Measurements from ENCODE around the gene ELP1. TPM values are rescaled to one million over a fixed set of nuclear protein-coding genes. Genes with fewer than 3 reads are reported as not detected.
"Not testable (repeated sequence)": the region's sequence is repeated elsewhere in the genome, so short reads cannot be mapped to it uniquely, and the experiment has no call there.

The ELP1 gene
- total RNA-seq, 1 donor from 2014 or later: 24.2 TPM

GRCh38 chr9:108934323-108934893, 484 bp upstream of the ELP1 start, which contains the start of gene ABITRAM:
Gene ABITRAM, plus strand, starts transcription at chr9:108934400. Its CDS starts 87 bp downstream, at chr9:108934487.
- intact Hi-C loops (cut with DNase I): loop anchor here (5.0 kb wide), 1 partner anchor 78 kb away; the partner anchor contains the start of gene CTNNAL1
- DNase-seq (ENCODE audit: low spot score): peak; percentile 84

- DNase-seq (ENCODE audit: low spot score): no peak
- intact Hi-C loops (cut with DNase I): loop anchor here (5.0 kb wide), 1 partner anchor 79 kb away; the partner anchor contains the start of gene CTNNAL1
Observed at GRCh38 chr9:108933231-108933717, 650 bp downstream of the ELP1 start.

GRCh38 chr9:108928386-108928785, 5.5 kb downstream of the ELP1 start:
- intact Hi-C loops (cut with DNase I): no loop called here
- DNase-seq (ENCODE audit: low spot score): no peak

- intact Hi-C loops (cut with DNase I): no loop called here
- DNase-seq (ENCODE audit: low spot score): no peak
Observed at GRCh38 chr9:108924466-108924865, 9.5 kb downstream of the ELP1 start.

GRCh38 chr9:108921200-108921599, 12.7 kb downstream of the ELP1 start:
- intact Hi-C loops (cut with DNase I): no loop called here
- DNase-seq (ENCODE audit: low spot score): no peak

- intact Hi-C loops (cut with DNase I); DNase-seq (ENCODE audit: low spot score): not testable (repeated sequence)
Observed at GRCh38 chr9:108920401-108920800, 13.5 kb downstream of the ELP1 start.

- intact Hi-C loops (cut with DNase I): no loop called here
- no peak for DNase-seq (ENCODE audit: low spot score)
Observed at GRCh38 chr9:108919517-108919916, 14.4 kb downstream of the ELP1 start.

GRCh38 chr9:108913391-108913790, 20.5 kb downstream of the ELP1 start:
- intact Hi-C loops (cut with DNase I): no loop called here
- DNase-seq (ENCODE audit: low spot score): no peak

GRCh38 chr9:108911820-108912219, 22.1 kb downstream of the ELP1 start:
- intact Hi-C loops (cut with DNase I): no loop called here
- DNase-seq (ENCODE audit: low spot score): no peak

- intact Hi-C loops (cut with DNase I): no loop called here
- DNase-seq (ENCODE audit: low spot score): no peak
Observed at GRCh38 chr9:108910914-108911313, 23.0 kb downstream of the ELP1 start.

- intact Hi-C loops (cut with DNase I): no loop called here
Observed at GRCh38 chr9:108910402-108910801, 23.5 kb downstream of the ELP1 start.

GRCh38 chr9:108905494-108905893, 28.4 kb downstream of the ELP1 start:
- no peak for DNase-seq (ENCODE audit: low spot score)
- intact Hi-C loops (cut with DNase I): no loop called here

More at GRCh38 chr9:108910402-108910801, 23.5 kb downstream of the ELP1 start:
- DNase-seq (ENCODE audit: low spot score): no peak

- no peak for DNase-seq (ENCODE audit: low spot score)
- intact Hi-C loops (cut with DNase I): no loop called here
Observed at GRCh38 chr9:108904161-108904560, 29.8 kb downstream of the ELP1 start.

GRCh38 chr9:108903420-108904103, 30.4 kb downstream of the ELP1 start:
- intact Hi-C loops (cut with DNase I): no loop called here

GRCh38 chr9:108900176-108900575, 33.7 kb downstream of the ELP1 start:
- intact Hi-C loops (cut with DNase I): no loop called here
- no peak for DNase-seq (ENCODE audit: low spot score)

More at GRCh38 chr9:108903420-108904103, 30.4 kb downstream of the ELP1 start:
- DNase-seq (ENCODE audit: low spot score): no peak

GRCh38 chr9:108899023-108899695, 34.8 kb downstream of the ELP1 start:
- DNase-seq (ENCODE audit: low spot score); intact Hi-C loops (cut with DNase I): not testable (repeated sequence)

GRCh38 chr9:108897324-108898096, 36.4 kb downstream of the ELP1 start:
- intact Hi-C loops (cut with DNase I): no loop called here
- DNase-seq (ENCODE audit: low spot score): no peak

- intact Hi-C loops (cut with DNase I): no loop called here
Observed at GRCh38 chr9:108894225-108894997, 39.5 kb downstream of the ELP1 start.

GRCh38 chr9:108889649-108890067, 44.3 kb downstream of the ELP1 start:
- intact Hi-C loops (cut with DNase I): no loop called here
- no peak for DNase-seq (ENCODE audit: low spot score)

More at GRCh38 chr9:108894225-108894997, 39.5 kb downstream of the ELP1 start:
- DNase-seq (ENCODE audit: low spot score): no peak
